ENCODE measurements around the gene CCR6. TPM values are rescaled to one million over a fixed set of nuclear protein-coding genes. Genes with fewer than 3 reads are reported as not detected.

The CCR6 gene
- total and polyA plus RNA-seq, 10 of the 15 experiments (the other 5 are each of a cell fraction or from before 2014, with no cell fraction given) = 2.2 to 7.6 (median 6.7) TPM

DNA sequence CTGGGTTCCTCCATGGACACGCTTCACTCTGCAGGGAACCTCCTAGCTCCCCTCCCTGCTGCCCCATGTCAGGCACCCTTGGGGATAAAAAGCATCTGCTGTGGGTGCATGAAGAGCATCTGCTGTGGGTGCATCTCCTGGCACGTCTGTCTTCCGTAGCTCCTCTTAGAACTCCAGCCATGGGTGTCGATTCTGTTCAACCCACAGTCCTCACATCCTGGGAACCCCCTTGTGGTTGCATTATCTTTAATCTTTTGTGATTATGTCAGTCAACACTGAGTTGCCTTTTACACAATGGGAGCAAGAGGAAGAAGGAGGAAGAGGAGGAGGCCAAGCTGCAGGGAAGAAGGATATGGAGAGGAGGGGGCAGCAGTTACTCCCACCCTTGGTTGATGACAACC is 24.1 kb upstream of the CCR6 start (continued):
- TF ChIP-seq RCOR1 (conservative IDR thresholded peaks at IDR 0.05; ENCODE audit: low read depth, low read length) (no peak), RELA (IDR thresholded peaks at IDR 0.05; ENCODE audit: borderline replicate concordance, partially characterized antibody) (no peak), ZNF274 (IDR thresholded peaks at IDR 0.05; ENCODE audit: insufficient read depth, insufficient read length) (no peak), MEF2A (IDR thresholded peaks at IDR 0.05; ENCODE audit: insufficient read depth, low read depth, low read length) (0 out of 2 replicates have a peak, but pooled peaks have one; percentile 9), ESRRA (IDR thresholded peaks at IDR 0.05; ENCODE audit: low read length) (no peak), JUNB (IDR thresholded peaks at IDR 0.05) (no peak), BMI1 (IDR thresholded peaks at IDR 0.05; ENCODE audit: borderline replicate concordance) (peak; percentile 26; the same call in 1 of the 2 replicates), ZNF384 (IDR thresholded peaks at IDR 0.05; ENCODE audit: borderline replicate concordance, low read depth, low read length) (no peak), PAX5 (IDR thresholded peaks at IDR 0.05; ENCODE audit: borderline replicate concordance, low read depth, low read length) (0 out of 2 replicates have a peak, but pooled peaks have one; percentile 21), ETV6 (conservative IDR thresholded peaks at IDR 0.05 in 1 of 2, IDR thresholded peaks at IDR 0.05 in 1 of 2; ENCODE audit: borderline replicate concordance in 1 of 2, low read depth in 1 of 2) (peak in 1 of 2 experiments; percentile 55; a peak in 1 of 4 replicates), NR2C1 (IDR thresholded peaks at IDR 0.05) (no peak), MEF2B (IDR thresholded peaks at IDR 0.05; ENCODE audit: partially characterized antibody, poor library complexity, severe bottlenecking) (peak; percentile 85), MTA2 (IDR thresholded peaks at IDR 0.05; ENCODE audit: low read depth) (peak; percentile 70), POLR2AphosphoS2 (IDR thresholded peaks at IDR 0.05; ENCODE audit: low read depth, low read length) (no peak), IKZF1 (conservative IDR thresholded peaks at IDR 0.05) (peak; percentile 90), DPF2 (IDR thresholded peaks at IDR 0.05) (peak; percentile 64; the same call in 1 of the 2 replicates), NFYB (IDR thresholded peaks at IDR 0.05; ENCODE audit: insufficient read depth, low read depth, low read length) (no peak), BHLHE40 (IDR thresholded peaks at IDR 0.05; ENCODE audit: borderline replicate concordance in 1 of 2, low read depth in 2 of 2, low read length in 1 of 2) (peak; percentile 25 to 59; a peak in 2 of 4 replicates), WRNIP1 (IDR thresholded peaks at IDR 0.05; ENCODE audit: borderline replicate concordance, low read depth, low read length) (no peak), GATAD2B (conservative IDR thresholded peaks at IDR 0.05; ENCODE audit: low read depth) (peak; percentile 74), NR2F1 (conservative IDR thresholded peaks at IDR 0.05) (no peak), RAD21 (IDR thresholded peaks at IDR 0.05; ENCODE audit: insufficient read depth, low read depth, low read length) (no peak), EZH2 (IDR thresholded peaks at IDR 0.05; ENCODE audit: borderline replicate concordance, control insufficient read depth, low read depth, low read length) (no peak), FOS (IDR thresholded peaks at IDR 0.05; ENCODE audit: borderline replicate concordance, extremely low read depth, insufficient read length) (no peak)
- TF ChIP-seq, protein P1, sequence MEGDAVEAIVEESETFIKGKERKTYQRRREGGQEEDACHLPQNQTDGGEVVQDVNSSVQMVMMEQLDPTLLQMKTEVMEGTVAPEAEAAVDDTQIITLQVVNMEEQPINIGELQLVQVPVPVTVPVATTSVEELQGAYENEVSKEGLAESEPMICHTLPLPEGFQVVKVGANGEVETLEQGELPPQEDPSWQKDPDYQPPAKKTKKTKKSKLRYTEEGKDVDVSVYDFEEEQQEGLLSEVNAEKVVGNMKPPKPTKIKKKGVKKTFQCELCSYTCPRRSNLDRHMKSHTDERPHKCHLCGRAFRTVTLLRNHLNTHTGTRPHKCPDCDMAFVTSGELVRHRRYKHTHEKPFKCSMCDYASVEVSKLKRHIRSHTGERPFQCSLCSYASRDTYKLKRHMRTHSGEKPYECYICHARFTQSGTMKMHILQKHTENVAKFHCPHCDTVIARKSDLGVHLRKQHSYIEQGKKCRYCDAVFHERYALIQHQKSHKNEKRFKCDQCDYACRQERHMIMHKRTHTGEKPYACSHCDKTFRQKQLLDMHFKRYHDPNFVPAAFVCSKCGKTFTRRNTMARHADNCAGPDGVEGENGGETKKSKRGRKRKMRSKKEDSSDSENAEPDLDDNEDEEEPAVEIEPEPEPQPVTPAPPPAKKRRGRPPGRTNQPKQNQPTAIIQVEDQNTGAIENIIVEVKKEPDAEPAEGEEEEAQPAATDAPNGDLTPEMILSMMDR (IDR thresholded peaks at IDR 0.05 in 2 of 3, conservative IDR thresholded peaks at IDR 0.05 in 1 of 3; ENCODE audit: control insufficient read depth in 2 of 3, extremely low read depth in 1 of 3, insufficient read depth in 1 of 3, low read depth in 3 of 3, low read length in 3 of 3) = no peak
- TF ChIP-seq, protein P2, sequence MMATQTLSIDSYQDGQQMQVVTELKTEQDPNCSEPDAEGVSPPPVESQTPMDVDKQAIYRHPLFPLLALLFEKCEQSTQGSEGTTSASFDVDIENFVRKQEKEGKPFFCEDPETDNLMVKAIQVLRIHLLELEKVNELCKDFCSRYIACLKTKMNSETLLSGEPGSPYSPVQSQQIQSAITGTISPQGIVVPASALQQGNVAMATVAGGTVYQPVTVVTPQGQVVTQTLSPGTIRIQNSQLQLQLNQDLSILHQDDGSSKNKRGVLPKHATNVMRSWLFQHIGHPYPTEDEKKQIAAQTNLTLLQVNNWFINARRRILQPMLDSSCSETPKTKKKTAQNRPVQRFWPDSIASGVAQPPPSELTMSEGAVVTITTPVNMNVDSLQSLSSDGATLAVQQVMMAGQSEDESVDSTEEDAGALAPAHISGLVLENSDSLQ (IDR thresholded peaks at IDR 0.05) = peak; percentile 85

Measured in GM12878 (cell line).